Vagina (tissue), 2 donors: ENCODE data around the gene PLPP1.

Experiments
- POLR2A ChIP-seq, 2 donors: fragments of 450-650 bp; IDR thresholded peaks; one replicate each; pipeline ENCODE4 v1.6.1; 2017; ENCODE audit warnings: antibody characterized with exemption in 2 of 2, mild to moderate bottlenecking in 2 of 2, moderate library complexity in 2 of 2
- POLR2AphosphoS5 ChIP-seq, 2 donors: sonication (generic); formaldehyde crosslinking; IDR thresholded peaks; one replicate each; pipeline ENCODE4 v1.9.0; 2017; ENCODE audit warnings: antibody characterized with exemption in 2 of 2, mild to moderate bottlenecking in 2 of 2, low read depth in 1 of 2; ENCODE audit not compliant: insufficient read depth in 1 of 2
- TF ChIP-seq, protein P1 (sequence below), 3 experiments: fragments of 450-650 bp in 2 of 3; fragments of 200-600 bp in 1 of 3; sonication (generic) in 1 of 3; IDR thresholded peaks; one replicate each; pipeline ENCODE4 v1.5.1; 2017 to 2019; ENCODE audit warnings: antibody characterized with exemption in 3 of 3, mild to moderate bottlenecking in 2 of 3, moderate library complexity in 2 of 3

- TF ChIP-seq, protein P1, sequence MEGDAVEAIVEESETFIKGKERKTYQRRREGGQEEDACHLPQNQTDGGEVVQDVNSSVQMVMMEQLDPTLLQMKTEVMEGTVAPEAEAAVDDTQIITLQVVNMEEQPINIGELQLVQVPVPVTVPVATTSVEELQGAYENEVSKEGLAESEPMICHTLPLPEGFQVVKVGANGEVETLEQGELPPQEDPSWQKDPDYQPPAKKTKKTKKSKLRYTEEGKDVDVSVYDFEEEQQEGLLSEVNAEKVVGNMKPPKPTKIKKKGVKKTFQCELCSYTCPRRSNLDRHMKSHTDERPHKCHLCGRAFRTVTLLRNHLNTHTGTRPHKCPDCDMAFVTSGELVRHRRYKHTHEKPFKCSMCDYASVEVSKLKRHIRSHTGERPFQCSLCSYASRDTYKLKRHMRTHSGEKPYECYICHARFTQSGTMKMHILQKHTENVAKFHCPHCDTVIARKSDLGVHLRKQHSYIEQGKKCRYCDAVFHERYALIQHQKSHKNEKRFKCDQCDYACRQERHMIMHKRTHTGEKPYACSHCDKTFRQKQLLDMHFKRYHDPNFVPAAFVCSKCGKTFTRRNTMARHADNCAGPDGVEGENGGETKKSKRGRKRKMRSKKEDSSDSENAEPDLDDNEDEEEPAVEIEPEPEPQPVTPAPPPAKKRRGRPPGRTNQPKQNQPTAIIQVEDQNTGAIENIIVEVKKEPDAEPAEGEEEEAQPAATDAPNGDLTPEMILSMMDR (IDR thresholded peaks at IDR 0.05) = no peak
- TF ChIP-seq POLR2AphosphoS5 (IDR thresholded peaks at IDR 0.05; ENCODE audit: insufficient read depth in 1 of 2, low read depth in 1 of 2) = no peak
- TF ChIP-seq POLR2A (IDR thresholded peaks at IDR 0.05) = no peak
Observed at GRCh38 chr5:55440188-55440646, 94.5 kb downstream of the PLPP1 start.
